Ishikawa (cell line): Measurements from ENCODE around the gene ABHD2.

Source experiments
- CEBPB ChIP-seq: IDR thresholded peaks from 2 replicates; pipeline ENCODE4 v1.6.1; 2012
- CREB1 ChIP-seq: IDR thresholded peaks from 2 replicates; pipeline ENCODE4 v1.6.1; 2012; ENCODE audit warnings: low read depth
- EGR1 ChIP-seq: IDR thresholded peaks from 2 replicates; pipeline ENCODE4 v1.6.1; 2012
- EP300 ChIP-seq: IDR thresholded peaks from 2 replicates; pipeline ENCODE4 v1.6.1; 2012; ENCODE audit warnings: borderline replicate concordance
- NFIC ChIP-seq: IDR thresholded peaks from 2 replicates; pipeline ENCODE4 v1.6.1; 2012
- RAD21 ChIP-seq: IDR thresholded peaks from 2 replicates; pipeline ENCODE4 v1.6.1; 2012; ENCODE audit warnings: low read depth
- REST ChIP-seq: IDR thresholded peaks from 2 replicates; pipeline ENCODE4 v1.6.1; 2012; ENCODE audit warnings: low read depth, mild to moderate bottlenecking
- TAF1 ChIP-seq: IDR thresholded peaks from 2 replicates; pipeline ENCODE4 v1.6.1; 2012; ENCODE audit warnings: low read depth, mild to moderate bottlenecking
- TCF12 ChIP-seq: IDR thresholded peaks from 2 replicates; pipeline ENCODE4 v1.6.1; 2012; ENCODE audit warnings: low read depth
- YY1 ChIP-seq: IDR thresholded peaks from 2 replicates; pipeline ENCODE4 v1.6.1; 2012; ENCODE audit warnings: low read depth

GRCh38 chr15:89114990-89115389 is 26.7 kb downstream of the ABHD2 start:
- TF ChIP-seq TAF1 (no peak), RAD21 (no peak), TCF12 (no peak), YY1 (no peak), EP300 (no peak), REST (no peak), EGR1 (no peak), CREB1 (no peak), NFIC (no peak), CEBPB (no peak)
